Glomerular visceral epithelial cell (primary cell): ENCODE results near the gene GLRX5.

Experiments used
- DNase-seq: peaks from one replicate; pipeline ENCODE4 v3.0.0-alpha.2; 2016; ENCODE audit errors: extremely low spot score

Gene GLRX5

GRCh38 chr14:95534299-95535225 lies at the start of gene GLRX5:
TSS of gene GLRX5 (plus strand) at chr14:95535050. CDS start at chr14:95535090, 40 bp downstream.
- DNase-seq, result peak; percentile 100

GRCh38 chr14:95485222-95485819 lies 49.5 kb upstream of the GLRX5 start:
- no peak for DNase-seq

DNA sequence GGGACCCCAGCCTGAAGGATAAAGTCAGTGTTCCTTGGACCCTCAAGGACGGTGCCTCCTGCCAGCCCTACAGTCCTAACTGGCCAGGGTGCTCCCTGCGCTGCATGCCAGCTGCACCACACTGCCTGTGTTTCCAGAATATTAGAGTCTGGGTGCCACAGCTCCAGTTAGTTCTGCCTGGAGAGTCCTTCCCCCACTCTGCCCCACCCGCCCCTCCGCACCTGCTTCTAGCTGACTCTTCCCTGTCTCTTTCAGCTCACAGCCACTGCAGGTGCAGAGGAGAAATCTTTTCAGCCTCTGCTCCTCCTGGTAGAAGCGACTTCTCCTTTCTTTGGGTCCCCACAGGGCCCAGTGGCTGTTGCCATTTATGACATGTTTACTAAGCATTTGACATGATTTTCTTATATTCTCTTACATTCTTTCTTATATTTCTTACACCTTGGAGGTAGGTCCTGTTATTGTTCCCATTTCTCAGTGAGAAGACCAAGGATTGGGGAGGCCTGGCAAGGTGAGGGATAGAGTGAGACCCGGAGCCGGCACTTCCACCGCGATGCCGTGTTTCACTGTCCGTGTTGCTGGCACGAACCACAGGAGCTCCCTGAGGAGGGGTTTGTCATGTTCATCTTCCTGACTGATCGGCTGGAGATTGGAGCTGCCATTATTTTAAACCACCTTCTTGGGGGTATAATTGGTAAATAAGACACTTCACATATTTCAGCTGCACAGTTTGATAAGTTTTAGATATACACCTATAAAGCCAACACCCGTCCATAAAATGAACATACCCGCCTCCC lies 47.8 kb upstream of the GLRX5 start:
- no peak for DNase-seq

GRCh38 chr14:95487669-95488084 lies 47.2 kb upstream of the GLRX5 start:
- no peak for DNase-seq

GRCh38 chr14:95488376-95489213 lies 46.3 kb upstream of the GLRX5 start:
- no peak for DNase-seq

- no peak for DNase-seq
Observed at GRCh38 chr14:95489214-95490137, 45.4 kb upstream of the GLRX5 start.

- DNase-seq, result no peak
Observed at GRCh38 chr14:95490138-95490509, 44.7 kb upstream of the GLRX5 start.

DNA sequence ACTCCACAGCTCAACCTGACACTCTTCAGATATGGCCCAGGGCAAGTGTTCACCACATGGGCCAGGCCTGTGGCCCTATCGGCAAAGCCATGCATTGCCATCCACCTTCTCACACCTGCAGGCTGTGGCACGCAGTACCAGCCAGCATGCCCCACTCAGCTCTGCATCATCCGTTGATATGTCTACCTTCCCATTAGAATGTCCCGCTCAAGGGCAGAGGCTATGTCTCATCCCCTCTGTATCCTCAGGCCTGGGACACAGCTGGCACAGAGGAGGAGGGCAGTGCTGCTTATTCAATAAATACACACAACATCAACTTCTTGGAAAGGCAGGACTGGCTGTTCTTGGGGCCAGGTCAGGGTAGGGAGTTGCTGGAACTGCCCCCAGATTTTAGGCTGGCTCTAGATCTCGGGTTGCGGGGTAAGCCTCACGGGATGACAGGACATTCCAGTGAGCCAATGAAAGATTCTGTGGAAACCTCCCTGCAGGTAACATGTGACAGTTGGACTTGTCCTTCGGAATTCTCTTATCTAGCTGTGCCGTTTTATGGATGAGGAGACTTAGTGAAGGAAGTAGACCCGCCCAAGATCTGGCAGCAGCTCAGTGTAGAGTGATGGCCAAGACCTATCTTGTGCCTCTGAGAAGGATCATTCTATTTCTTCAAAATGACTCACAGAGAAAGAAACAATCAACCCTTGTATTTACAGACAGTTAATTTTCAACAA lies 44.0 kb upstream of the GLRX5 start:
- no peak for DNase-seq

DNA sequence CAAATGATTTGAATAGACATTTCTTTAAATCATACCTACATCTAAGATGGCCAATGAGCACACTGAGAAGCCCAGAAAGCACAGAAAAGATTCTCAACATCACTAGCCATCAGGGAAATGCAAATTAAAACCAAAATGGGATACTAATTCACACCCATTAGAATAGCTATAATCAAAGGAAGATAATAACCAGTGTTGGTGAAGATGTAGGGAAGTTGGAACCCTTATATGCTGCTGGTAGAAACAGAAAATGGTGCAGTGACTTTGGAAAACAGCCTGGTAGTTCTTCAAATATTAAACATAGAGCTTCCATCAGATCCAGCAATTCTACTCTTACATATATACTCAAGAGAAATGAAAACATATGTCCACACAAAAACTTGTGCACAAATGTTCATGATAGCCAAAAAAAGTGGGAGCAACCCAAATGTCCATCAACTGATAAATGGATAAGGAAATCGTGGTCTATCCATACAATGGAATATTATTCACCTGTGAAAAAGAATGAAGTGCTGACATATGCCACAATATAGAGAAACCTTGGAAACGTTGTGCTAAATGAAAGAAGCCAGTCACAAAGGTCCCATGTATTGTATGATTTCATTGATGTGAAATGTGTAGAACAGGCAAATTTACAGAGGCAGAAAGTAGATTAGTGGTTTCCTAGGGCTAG lies 42.8 kb upstream of the GLRX5 start:
- DNase-seq, result no peak

- no peak for DNase-seq
Observed at GRCh38 chr14:95493503-95493902, 41.3 kb upstream of the GLRX5 start.

- no peak for DNase-seq
Observed at GRCh38 chr14:95493976-95494375, 40.9 kb upstream of the GLRX5 start.

DNA sequence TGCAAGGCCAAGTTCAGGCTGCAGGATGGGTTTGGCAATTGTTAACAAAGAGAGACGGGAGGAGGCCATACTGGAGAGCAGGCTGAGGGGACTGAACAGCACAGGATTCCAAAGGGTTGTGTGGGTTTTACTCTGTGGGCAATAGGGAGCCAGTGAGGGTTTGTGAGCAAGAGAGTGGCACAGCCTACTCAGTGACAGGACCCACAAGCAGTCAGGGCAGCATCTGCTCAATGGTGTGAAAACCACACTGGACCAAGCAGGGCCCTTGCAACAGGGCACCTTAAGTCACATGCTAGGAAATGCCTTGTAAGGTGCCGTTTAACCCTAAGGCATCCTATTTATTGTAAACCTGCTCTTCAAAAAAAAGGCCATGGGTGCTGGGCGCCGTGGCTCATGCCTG lies 40.4 kb upstream of the GLRX5 start:
- DNase-seq, result no peak

DNA sequence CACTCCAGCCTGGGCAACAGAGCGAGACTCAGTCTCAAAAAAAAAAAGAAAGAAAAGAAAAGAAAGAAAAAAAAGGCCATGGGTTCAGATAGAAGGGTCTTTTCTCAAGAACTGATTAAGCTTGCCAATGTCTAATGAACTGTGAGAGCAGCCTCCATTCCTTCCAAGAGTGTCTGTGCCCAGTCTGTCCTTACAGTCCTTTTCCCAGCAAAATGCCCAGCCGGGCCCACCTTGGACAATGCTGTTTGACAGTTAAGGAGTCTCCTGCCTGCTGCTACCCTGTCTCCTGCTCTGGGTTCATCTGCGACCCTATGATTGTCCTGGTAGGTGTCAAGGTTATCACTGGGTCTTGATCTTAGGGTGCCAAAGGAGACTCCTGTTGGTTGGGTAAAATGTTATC lies 39.8 kb upstream of the GLRX5 start:
- DNase-seq, result no peak

DNA sequence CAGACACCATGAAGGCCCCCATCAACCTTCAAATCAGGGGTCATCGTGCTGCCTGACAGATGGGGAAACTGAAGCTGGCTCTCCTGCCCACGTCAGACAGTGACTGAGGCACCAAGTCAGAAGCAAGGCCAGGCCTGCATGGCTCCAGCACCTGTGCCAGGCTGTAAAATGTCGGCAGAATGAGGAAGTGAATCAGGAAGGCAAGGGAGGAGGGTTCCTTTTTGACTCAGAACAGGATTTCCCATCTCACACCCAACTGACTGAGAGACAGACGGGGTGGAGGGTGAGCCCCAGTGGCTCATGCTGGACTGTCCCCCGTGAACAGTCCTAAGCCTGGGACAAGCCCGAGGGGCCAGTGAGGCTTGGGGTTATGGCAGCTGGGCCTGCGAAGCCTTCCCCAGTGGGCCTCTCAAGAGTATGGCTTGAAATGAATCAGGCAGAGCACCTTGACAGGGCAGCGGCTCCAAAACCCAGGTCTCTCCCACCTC lies 39.3 kb upstream of the GLRX5 start:
- DNase-seq, result no peak

- no peak for DNase-seq
Observed at GRCh38 chr14:95496111-95496681, 38.7 kb upstream of the GLRX5 start.

- DNase-seq, result no peak
Observed at GRCh38 chr14:95496690-95497259, 38.1 kb upstream of the GLRX5 start.

- DNase-seq, result no peak
Observed at GRCh38 chr14:95497561-95498011, 37.3 kb upstream of the GLRX5 start.
